GM08714 (cell line): ENCODE data around the gene ZNF652.
"Not testable (repeated sequence)": the region's sequence is repeated elsewhere in the genome, so short reads cannot be mapped to it uniquely, and the experiment has no call there.

Experiments
- H3K4me3 ChIP-seq: fragments of 200-500 bp; sonication (Bioruptor generic); 2 replicates; pipeline ENCODE4 v1.5.1; 2014; ENCODE audit warnings: mild to moderate bottlenecking, low read length, inconsistent platforms
- ZNF274 ChIP-seq: IDR thresholded peaks from 2 replicates; pipeline ENCODE4 v1.6.1; 2012; ENCODE audit warnings: mild to moderate bottlenecking, low read depth, low read length

The ZNF652 gene

DNA sequence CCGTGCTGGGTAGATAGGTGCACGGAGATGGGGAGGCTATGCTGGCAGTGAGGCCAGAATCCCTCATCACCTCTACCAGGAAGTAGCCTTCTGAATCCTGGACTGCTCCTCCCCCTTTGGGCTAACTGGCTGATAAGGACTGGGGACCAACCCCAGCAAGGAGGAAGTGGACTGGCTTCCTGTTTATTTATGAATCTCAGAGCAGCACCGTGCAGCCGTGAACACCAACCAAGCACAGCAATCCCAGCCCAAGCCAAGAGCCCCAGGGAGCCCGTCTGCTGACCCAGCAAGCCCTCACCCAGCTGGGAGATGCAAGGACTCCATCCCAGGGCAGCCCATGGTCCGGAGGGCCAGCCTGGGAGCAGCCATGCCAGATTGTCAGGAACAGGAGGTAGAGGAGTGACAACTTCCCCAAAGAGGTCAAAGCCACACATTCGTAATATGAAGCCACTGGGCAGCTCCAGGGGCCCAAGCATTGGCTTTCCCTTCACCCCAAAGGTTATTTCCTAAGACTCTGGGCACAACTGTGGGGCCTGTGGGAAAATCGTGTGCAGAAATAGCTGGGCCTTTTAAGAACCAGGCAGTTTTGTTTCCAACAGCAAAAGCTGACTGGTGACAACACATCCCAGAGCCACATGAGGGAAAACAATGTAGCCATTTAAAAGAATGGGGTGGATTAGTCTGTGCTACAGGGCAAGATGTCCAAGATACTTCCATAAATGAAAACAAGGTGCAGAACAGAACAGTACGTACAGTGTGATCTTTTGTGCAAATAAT, 28.7 kb upstream of the ZNF652 start:
- no peak for TF ChIP-seq ZNF274
- peak overlapping the region; percentile 12; the same call in 1 of the 2 replicates for H3K4me3 ChIP-seq

DNA sequence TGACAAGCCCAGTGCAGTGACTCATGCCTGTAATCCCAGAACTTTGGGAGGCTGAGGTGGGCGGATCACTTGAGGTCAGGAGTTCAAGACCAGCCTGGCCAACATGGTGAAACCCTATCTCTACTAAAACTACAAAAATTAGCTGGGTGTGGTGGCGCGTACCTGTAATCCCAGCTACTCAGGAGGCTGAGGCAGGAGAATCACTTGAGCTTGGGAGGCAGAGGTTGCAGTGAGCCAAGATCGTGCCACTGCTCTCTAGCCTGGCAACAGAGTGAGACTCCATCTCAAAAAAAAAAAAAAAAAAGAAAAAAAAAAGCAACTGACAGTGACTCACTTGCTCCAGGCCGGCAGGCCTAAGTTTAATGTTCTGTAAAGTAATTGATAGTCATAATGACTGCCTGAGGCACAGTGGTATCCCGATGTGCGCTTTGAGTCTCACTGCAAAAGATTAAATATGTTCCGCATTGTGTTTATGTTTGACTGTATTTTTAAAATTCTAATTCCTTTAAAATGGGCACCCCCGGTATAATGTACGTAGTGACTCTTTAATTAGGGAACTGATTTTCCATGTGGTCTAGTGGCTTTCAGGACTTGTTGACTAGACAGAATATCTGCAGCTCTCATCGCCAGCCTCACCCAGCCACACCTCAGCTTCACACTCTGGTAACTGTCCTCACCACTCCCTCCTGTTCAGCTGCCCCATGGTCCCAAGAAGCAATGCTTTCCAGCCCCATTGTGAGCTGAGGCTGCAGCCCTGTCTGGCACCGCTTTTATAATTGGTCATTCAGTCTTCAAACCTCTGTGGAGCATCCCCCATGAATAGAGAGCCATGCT, 27.7 kb upstream of the ZNF652 start:
- H3K4me3 ChIP-seq, result not testable (repeated sequence)

DNA sequence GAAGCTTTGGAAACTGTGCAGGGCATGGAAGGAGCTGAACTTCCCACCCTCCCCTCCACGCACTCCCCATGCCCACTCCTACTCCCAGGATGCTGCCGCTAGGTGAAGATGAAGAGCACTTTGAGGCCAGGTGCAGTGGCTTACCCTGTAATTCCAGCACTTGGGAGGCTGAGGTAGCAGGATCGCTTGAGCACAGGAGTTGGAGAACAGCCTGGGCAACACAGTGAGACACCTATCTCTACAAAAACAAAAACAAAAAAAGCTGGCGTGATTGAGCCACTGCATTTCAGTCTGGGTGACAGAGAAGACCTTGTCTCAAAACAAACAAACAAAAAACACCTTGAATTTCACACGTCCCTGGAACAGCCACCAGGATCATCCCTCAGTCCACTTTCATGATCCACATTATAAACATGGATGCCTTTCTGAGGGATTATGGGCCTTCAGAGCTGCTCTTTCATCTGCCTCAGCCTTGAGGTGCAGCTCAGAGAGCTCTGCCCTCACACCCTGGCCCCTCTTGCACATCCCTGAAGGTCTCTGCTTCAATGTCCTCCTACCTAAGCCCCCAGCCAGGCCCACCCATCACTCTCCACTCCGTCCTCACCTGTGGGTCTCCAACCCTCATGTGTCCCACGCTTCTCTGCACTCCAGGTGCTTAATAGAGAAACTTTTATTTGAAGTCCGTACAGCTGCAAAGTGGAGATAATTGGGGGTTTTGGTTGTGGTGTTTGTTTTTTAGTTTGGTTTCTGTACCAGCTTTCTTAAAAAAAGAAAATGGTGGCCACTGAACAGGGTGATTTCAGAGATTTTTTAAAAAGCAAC, 26.9 kb upstream of the ZNF652 start:
- TF ChIP-seq ZNF274, result no peak
- H3K4me3 ChIP-seq, result no peak overlapping the region; the same call in 1 of the 2 replicates

DNA sequence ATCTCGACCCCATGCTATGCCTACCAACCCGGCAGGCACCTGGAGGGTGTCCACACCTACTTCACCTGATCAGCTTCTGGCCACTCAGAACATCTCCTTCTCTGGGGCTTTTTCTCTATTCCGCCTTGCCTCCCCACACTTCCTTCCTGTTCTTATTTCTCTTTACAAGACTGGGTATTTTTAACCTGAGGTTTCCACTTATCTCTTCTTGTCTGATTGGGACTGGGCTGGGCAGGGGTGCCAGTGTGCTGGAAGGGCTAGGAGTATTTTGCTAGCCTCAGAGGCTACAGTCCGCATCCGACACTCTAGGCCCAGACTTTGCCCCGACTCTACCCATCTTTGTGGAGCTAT, 26.2 kb upstream of the ZNF652 start:
- no peak for TF ChIP-seq ZNF274
- H3K4me3 ChIP-seq, result no peak overlapping the region; the same call in 1 of the 2 replicates

- H3K4me3 ChIP-seq, result no peak overlapping the region; the same call in 1 of the 2 replicates
- no peak for TF ChIP-seq ZNF274
These were observed 25.6 kb upstream of the ZNF652 start for GRCh38 chr17:49387498-49388289.

- TF ChIP-seq ZNF274, result no peak
- no peak overlapping the region for H3K4me3 ChIP-seq
These were observed 24.3 kb upstream of the ZNF652 start for GRCh38 chr17:49386373-49386772.

DNA sequence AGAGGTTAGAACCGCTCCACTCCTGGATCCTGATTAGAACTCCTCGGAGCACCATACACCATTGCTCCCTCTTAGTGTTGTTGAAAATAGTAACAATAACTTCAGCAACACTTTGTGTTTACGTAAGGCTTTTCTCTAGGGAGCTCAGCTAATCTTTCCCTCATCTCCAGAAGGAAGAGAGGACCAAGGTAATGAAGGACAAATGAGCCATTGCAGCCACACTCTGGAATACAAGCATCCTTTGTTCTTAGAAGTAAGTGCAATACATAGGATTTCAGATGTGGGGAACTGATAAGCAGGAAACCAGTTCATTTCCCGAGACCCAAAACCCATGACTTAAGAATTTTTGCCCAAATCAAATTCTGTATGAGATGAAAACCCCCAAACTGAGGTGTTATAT, 22.9 kb upstream of the ZNF652 start:
- TF ChIP-seq ZNF274, result no peak
- H3K4me3 ChIP-seq, result no peak overlapping the region

- H3K4me3 ChIP-seq, result no peak overlapping the region
- no peak for TF ChIP-seq ZNF274
These were observed 21.0 kb upstream of the ZNF652 start for GRCh38 chr17:49383060-49383459.

DNA sequence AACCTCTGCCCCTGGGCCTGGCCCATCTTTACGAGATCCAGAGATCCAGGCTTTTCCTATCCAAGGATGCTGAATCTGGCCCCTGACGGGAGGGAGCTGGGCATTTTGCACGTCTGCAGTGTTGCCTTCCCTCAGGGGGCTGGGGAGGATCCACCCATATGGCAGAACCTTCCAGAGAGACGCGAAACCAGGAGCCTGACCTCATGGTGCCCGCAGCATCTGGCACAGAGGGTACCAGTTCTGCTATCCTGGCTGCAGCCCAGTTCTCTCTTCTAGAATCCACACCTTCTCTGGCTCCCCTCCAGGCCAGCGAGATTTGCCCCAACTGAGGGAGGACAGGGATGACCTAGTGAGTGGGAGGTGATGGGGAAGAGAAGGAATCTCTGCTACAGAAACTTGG, 20.5 kb upstream of the ZNF652 start:
- TF ChIP-seq ZNF274, result no peak
- H3K4me3 ChIP-seq, result no peak overlapping the region

- H3K4me3 ChIP-seq, result no peak overlapping the region
- no peak for TF ChIP-seq ZNF274
These were observed 19.7 kb upstream of the ZNF652 start for GRCh38 chr17:49381793-49382192.

GRCh38 chr17:49381033-49381432, 19.0 kb upstream of the ZNF652 start:
- H3K4me3 ChIP-seq, result no peak overlapping the region
- TF ChIP-seq ZNF274, result no peak

- no peak for TF ChIP-seq ZNF274
- no peak overlapping the region for H3K4me3 ChIP-seq
These were observed 17.9 kb upstream of the ZNF652 start for GRCh38 chr17:49379926-49380325.

DNA sequence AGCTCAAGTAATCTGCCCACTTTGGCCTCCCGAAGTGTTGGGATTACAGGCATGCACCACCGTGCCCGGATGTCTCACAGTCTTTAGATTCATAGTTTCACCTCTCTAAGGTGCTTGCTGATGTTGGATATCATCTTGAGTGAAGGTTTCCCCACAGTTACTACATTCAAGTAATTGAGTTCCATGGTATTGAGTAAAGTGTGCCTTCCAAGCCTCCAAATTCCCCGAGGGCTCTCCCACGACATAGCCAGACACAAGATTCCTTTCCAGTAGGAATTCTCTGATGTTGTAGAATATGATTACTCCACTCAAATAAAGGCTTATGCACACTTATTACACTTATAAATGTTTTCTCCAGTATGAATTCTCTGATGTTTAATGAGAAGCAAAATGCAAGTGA, 16.3 kb upstream of the ZNF652 start:
- H3K4me3 ChIP-seq, result no peak overlapping the region
- TF ChIP-seq ZNF274, result no peak

DNA sequence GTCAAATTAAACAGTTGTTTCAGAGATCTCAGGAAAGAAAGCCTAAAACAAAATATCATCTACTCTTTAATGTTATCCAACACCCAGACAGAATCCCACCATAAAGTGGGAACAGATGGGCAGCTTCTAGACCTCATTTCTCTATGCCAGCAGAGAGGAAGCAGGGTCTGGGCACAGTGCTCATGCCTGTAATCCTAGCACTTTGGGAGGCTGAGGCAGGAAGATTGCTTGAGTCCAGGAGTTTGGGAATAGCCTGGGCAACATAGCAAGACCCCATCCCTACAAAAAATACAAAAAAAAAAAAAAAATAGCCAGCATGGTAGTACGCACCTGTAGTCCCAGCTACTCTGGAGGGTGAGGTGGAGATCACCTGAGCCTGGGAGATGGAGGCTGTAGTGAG, 13.5 kb upstream of the ZNF652 start:
- no peak overlapping the region for H3K4me3 ChIP-seq
- no peak for TF ChIP-seq ZNF274
